ENCODE results near the gene PGBD2. TPM values are rescaled to one million over a fixed set of nuclear protein-coding genes. Genes with fewer than 3 reads are reported as not detected.

The PGBD2 gene
- total and polyA plus RNA-seq, 2 of the 13 experiments (the other 11 are each of a cell fraction or from before 2014, with no cell fraction given), result 6.0 to 7.4 TPM

GRCh38 chr1:248873993-248874533 lies 32.0 kb upstream of the PGBD2 start (continued):
- TF ChIP-seq ONECUT2 (CRISPR knock-in tag; IDR thresholded peaks at IDR 0.05) (0 out of 2 replicates have a peak, but pooled peaks have one; percentile 20), ZNF775 (CRISPR knock-in tag; IDR thresholded peaks at IDR 0.05; ENCODE audit: borderline replicate concordance) (no peak), CTCF (CRISPR knock-in tag; IDR thresholded peaks at IDR 0.05) (no peak), ELF4 (CRISPR knock-in tag; IDR thresholded peaks at IDR 0.05; ENCODE audit: borderline replicate concordance) (peak; percentile 77; the same call in 1 of the 2 replicates), RELA (CRISPR knock-in tag; IDR thresholded peaks at IDR 0.05) (no peak; the same call in 1 of the 2 replicates), ZNF350 (CRISPR knock-in tag; IDR thresholded peaks at IDR 0.05; ENCODE audit: borderline replicate concordance, low read depth) (peak; percentile 21; the same call in 1 of the 2 replicates), EP300 (IDR thresholded peaks at IDR 0.05; ENCODE audit: low read depth in 2 of 2, low read length in 2 of 2) (0 out of 4 replicates have a peak, but pooled peaks of 1 of the 2 experiments have one; percentile 10), EP300 (CRISPR knock-in tag; IDR thresholded peaks at IDR 0.05; ENCODE audit: borderline replicate concordance) (no peak), ZFP36 (IDR thresholded peaks at IDR 0.05; ENCODE audit: borderline replicate concordance, low read depth, low read length, partially characterized antibody) (peak; percentile 1), ZNF563 (CRISPR knock-in tag; IDR thresholded peaks at IDR 0.05) (no peak), ATF2 (CRISPR knock-in tag; IDR thresholded peaks at IDR 0.05) (peak; percentile 78; the same call in 1 of the 2 replicates), NFIC (IDR thresholded peaks at IDR 0.05; ENCODE audit: low read length) (peak; percentile 23; the same call in 1 of the 2 replicates), RNF2 (conservative IDR thresholded peaks at IDR 0.05; ENCODE audit: low read depth) (0 out of 2 replicates have a peak, but pooled peaks have one; percentile 17), SRY (CRISPR knock-in tag; IDR thresholded peaks at IDR 0.05) (0 out of 2 replicates have a peak, but pooled peaks have one; percentile 15), MXI1 (IDR thresholded peaks at IDR 0.05; ENCODE audit: borderline replicate concordance, low read depth, low read length) (0 out of 3 replicates have a peak, but pooled peaks have one; percentile 2), HOXA7 (CRISPR knock-in tag; IDR thresholded peaks at IDR 0.05) (0 out of 2 replicates have a peak, but pooled peaks have one; percentile 25), ZNF879 (CRISPR knock-in tag; IDR thresholded peaks at IDR 0.05) (no peak), ZNF318 (CRISPR knock-in tag; IDR thresholded peaks at IDR 0.05) (no peak), ZNF17 (CRISPR knock-in tag; IDR thresholded peaks at IDR 0.05) (no peak)

All from HepG2 (cell line).